HG02870 (cell line): Measurements from ENCODE around the gene DUSP16.

Experiments
- ATAC-seq: cut with Tn5 transposase; IDR thresholded peaks from one replicate; pipeline ENCODE4 v1.9.1; 2021; ENCODE audit warnings: mild to moderate bottlenecking, moderate library complexity; ENCODE audit not compliant: unreplicated experiment

The DUSP16 gene

GRCh38 chr12:12499909-12500604 is 62.6 kb downstream of the DUSP16 start:
- ATAC-seq = no peak

- no peak for ATAC-seq
These were observed 64.5 kb downstream of the DUSP16 start for GRCh38 chr12:12498210-12498609.

- ATAC-seq = no peak
These were observed 67.1 kb downstream of the DUSP16 start for GRCh38 chr12:12495536-12495935.

DNA sequence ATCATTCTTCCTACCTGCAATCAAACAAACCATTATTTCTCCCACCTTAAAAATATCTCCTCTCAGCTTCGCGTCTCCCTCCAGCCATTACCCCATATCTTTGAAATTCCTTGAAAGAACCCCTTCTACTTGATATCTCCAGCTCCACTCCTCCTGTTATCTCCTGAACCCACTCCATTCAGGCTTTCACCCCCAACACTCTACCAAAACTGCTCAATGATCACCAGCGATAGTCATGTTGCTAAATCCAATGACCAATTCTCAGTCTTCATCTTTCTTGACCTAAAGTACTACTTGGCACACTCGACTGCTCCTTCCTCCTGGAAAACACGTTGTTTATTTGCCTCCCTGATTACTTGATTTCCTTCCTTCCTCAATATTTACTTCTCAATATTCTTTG is 70.1 kb downstream of the DUSP16 start:
- no peak for ATAC-seq

- ATAC-seq = no peak
These were observed 71.1 kb downstream of the DUSP16 start for GRCh38 chr12:12491606-12492005.

GRCh38 chr12:12488823-12489550 is 73.7 kb downstream of the DUSP16 start:
- ATAC-seq = no peak

DNA sequence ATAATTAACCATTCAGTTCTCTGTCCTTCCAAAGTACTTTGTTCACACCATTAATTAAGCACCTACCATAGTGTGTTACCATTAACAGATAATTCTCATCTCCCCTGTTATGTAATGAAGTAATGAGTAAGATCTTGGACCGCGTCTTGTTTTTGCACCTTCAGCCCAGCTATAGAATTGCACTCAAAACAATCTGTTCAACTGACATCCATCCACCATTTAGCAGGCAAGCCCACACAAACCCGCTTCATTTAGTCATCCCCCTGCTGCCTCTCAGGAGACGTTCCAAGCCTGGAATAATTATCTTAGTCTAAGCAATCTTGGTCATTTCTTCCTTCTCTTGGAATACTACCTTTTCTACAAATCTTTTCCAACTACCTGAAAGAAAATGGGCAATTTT is 74.4 kb downstream of the DUSP16 start:
- no peak for ATAC-seq

DNA sequence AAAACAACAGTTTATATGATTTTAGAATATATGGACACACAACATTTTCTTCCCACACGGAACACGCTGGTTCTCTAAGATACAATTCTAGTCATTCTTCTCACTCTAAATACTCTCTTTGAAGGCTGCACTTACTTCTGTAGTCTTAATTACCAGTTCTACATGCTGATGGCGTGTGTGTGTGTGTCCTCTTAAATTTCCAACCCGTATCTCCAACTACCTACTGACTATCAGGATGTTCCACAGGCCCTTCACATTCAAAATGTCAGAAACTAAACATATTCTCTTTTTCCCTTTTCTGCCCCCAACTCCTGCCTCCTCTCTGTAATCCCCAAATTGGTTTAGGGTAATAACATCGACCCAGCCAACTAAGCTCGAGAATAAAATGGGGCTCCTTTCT is 75.2 kb downstream of the DUSP16 start:
- no peak for ATAC-seq

- ATAC-seq = peak; percentile 56
These were observed 75.9 kb downstream of the DUSP16 start for GRCh38 chr12:12486661-12487240.

DNA sequence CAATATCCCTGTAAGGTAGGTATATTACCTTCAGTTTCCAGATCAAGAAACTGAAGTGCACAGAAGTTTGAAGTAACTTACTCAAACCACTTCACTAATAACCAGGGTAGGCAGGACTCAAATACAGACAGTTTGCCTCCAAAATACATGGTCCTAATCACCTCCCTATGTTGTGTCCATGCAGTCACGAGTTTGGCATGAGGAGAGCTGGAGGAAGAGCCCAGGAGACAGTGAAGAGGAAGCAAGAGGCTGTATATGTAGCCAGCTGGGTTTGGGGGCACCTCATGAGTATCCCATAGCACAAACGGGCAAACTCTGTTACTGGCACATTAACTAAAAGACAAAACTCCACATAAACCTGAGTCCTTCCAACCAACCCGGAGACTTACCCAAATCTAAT is 79.2 kb downstream of the DUSP16 start:
- ATAC-seq = peak; percentile 4

DNA sequence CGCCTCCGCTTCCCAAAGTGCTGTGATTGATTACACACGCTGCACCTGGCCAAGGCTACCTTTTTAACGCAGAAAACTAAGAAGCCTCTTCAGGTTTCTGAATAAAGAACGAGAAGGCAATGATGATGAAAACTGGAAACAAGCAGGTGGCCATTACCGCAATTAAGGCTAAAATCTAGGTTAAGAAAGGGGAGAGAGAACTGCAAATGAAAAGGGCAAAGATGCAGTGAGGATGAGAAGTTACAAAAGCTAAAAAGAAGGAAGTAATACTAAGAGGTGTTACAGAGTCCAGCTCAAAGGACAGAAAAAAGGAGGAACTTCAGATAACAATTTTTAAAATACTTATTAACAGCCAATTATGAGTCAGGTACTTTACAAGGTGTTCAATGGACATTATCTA is 79.7 kb downstream of the DUSP16 start:
- peak; percentile 71 for ATAC-seq

DNA sequence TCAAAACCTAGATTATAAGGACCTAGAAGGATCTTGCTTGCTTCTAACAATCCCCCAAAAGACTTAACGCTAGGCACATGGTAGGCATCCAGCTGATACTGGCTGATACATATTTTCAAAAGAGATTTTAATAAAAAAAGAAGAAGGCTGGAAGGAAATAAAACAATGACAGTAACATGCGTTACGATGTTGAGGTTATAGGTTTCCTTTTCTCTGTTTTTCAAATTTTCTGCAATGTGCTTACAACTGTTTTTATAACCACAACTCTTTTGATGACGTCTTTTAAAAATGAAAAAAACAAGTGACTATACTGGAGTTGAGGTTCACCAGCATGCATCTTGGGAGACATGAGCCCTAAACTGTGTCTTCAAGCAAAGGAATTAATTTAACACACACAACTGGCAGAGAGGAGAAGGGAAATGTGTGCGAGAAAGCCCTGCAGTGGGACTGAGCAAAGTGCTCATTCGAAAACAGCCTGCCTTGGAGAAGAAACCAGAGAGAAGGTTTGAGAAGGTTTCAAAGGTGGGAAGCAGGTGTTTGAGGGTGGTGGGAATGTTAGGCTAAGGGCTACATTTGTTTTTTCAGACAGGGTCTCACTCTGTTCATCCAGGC is 80.4 kb downstream of the DUSP16 start:
- no peak for ATAC-seq

DNA sequence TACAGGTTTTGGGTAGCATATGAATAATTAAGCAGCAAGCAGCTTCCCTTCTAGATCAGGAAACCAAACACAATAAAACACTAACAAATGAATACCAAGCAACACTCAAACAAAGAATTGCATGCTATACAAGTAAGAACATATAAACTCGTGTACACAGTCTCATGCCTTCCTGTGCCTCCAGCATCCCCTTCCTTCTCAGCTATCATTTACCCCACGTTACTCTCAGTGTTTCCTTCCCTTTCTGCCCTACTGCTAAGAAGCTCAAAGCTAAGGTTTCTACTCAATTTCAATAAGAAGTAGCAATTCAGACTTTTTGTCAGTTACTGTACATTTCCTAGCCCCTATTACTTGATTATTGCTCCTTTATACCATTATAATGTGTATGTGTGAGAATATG is 81.0 kb downstream of the DUSP16 start:
- ATAC-seq = no peak

- no peak for ATAC-seq
These were observed 82.6 kb downstream of the DUSP16 start for GRCh38 chr12:12480074-12480473.

GRCh38 chr12:12477532-12477890 is 85.2 kb downstream of the DUSP16 start:
- no peak for ATAC-seq

DNA sequence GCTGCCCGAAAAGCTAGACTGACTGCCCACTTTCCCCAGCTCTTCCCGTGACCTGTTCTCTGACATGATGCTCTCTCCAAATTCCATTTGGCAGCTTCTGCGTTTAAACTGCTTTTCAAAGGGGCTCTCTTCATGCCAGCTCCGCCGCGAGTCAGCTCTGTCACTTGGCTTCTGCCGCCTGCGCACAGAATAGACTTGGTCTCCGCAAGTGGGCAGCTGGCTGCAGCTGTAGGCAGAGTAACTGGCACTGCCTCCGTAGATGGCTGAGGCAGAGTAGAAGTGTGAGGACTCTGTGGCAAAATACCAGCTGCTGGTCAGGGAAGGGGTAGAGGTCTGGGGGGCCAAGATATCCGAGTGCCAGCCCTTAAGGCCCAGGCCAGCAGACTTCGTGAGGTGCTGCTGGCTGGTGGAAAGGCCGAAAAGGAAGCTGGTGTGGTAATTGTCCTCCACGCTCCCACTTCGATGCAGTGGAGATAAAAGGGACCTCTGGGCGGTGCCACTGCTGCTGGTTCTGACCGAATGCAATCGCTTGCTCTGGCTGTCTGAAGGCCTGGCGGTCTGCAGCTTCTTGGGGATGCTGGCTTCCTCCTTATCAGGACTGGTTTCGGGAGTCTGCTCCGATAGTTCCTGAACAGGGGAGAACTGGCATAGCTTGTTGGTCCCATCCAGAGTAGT is 85.7 kb downstream of the DUSP16 start:
- ATAC-seq = no peak

- ATAC-seq = peak; percentile 96
These were observed 87.5 kb downstream of the DUSP16 start for GRCh38 chr12:12474931-12475795.

DNA sequence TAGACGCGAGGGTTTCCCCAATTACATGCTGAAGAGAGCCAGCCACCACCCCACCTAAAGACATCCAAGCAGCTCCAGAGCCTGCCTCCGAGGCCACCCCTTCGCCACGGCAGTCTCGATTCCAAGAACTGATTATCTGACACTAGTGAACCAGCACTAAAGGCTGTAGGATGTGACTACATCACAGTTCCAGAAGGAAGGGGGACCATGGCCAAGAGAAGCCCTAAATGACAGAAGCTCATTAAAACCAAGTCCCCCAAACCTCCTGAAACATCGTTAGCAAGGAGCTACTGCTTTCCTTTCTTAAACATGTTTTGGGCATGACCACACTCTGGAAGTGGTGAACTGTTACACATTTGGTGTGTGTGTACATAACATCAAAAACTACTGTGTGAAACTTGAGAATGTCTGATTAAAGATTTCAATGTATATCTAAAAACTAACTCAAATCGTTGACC is 88.2 kb downstream of the DUSP16 start:
- ATAC-seq = peak; percentile 23

DNA sequence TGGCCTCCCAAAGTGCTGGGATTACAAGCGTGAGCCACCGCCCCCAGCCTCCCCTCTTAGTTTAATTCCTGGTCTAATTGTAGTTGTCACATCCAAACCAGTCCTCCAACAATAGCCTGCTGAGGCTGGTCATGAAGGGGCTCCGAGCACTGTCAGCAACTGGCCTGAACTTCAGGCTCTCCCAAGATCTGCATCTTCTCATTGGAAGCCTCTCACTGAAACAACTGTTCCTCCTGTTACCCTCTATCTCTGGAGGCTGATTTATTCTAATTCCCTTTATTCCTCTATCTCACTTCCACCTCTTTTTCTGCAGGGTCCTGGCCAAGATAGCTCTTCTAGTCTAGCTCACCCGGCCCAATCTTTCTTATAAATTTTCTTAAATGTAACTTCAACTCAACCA is 89.4 kb downstream of the DUSP16 start:
- no peak for ATAC-seq
